GM19351 (cell line): ENCODE data around the gene SNCG.
"Not testable (repeated sequence)": the region's sequence is repeated elsewhere in the genome, so short reads cannot be mapped to it uniquely, and the experiment has no call there.

Source experiments
- ATAC-seq: cut with Tn5 transposase; IDR thresholded peaks from one replicate; pipeline ENCODE4 v1.9.1; 2021; ENCODE audit warnings: mild to moderate bottlenecking, moderate library complexity; ENCODE audit not compliant: unreplicated experiment

The SNCG gene

GRCh38 chr10:86958116-86958900, at the start of gene SNCG:
Gene SNCG (plus strand): TSS chr10:86958599. CDS start chr10:86958698, 99 bp downstream.
- ATAC-seq, result no peak

GRCh38 chr10:86914734-86915133, 43.7 kb upstream of the SNCG start:
- no peak for ATAC-seq

GRCh38 chr10:86918022-86918471, 40.4 kb upstream of the SNCG start:
- ATAC-seq, result no peak

GRCh38 chr10:86922553-86922961, 35.8 kb upstream of the SNCG start:
- no peak for ATAC-seq

- no peak for ATAC-seq
These were observed 28.7 kb upstream of the SNCG start for GRCh38 chr10:86929468-86930380.

- ATAC-seq, result no peak
These were observed 26.5 kb upstream of the SNCG start for GRCh38 chr10:86931872-86932271.

GRCh38 chr10:86932674-86933073, 25.7 kb upstream of the SNCG start:
- ATAC-seq, result no peak

- not testable (repeated sequence) for ATAC-seq
These were observed 24.2 kb upstream of the SNCG start for GRCh38 chr10:86934162-86934711.

- no peak for ATAC-seq
These were observed 21.5 kb upstream of the SNCG start for GRCh38 chr10:86936661-86937501.

GRCh38 chr10:86937502-86938154, 20.8 kb upstream of the SNCG start:
- ATAC-seq, result no peak

GRCh38 chr10:86938260-86938659, 20.1 kb upstream of the SNCG start:
- ATAC-seq, result no peak

- ATAC-seq, result not testable (repeated sequence)
These were observed 18.3 kb upstream of the SNCG start for GRCh38 chr10:86940076-86940475.

- no peak for ATAC-seq
These were observed 17.7 kb upstream of the SNCG start for GRCh38 chr10:86940677-86941076.

- ATAC-seq, result no peak
These were observed 17.0 kb upstream of the SNCG start for GRCh38 chr10:86941426-86941825.

- no peak for ATAC-seq
These were observed 16.4 kb upstream of the SNCG start for GRCh38 chr10:86941991-86942421.

GRCh38 chr10:86942441-86943315, 15.7 kb upstream of the SNCG start:
- no peak for ATAC-seq

- no peak for ATAC-seq
These were observed 14.9 kb upstream of the SNCG start for GRCh38 chr10:86943316-86944030.

GRCh38 chr10:86944031-86944419, 14.4 kb upstream of the SNCG start:
- ATAC-seq, result no peak
